ENCODE data around the gene AANAT.

Gene AANAT

DNA sequence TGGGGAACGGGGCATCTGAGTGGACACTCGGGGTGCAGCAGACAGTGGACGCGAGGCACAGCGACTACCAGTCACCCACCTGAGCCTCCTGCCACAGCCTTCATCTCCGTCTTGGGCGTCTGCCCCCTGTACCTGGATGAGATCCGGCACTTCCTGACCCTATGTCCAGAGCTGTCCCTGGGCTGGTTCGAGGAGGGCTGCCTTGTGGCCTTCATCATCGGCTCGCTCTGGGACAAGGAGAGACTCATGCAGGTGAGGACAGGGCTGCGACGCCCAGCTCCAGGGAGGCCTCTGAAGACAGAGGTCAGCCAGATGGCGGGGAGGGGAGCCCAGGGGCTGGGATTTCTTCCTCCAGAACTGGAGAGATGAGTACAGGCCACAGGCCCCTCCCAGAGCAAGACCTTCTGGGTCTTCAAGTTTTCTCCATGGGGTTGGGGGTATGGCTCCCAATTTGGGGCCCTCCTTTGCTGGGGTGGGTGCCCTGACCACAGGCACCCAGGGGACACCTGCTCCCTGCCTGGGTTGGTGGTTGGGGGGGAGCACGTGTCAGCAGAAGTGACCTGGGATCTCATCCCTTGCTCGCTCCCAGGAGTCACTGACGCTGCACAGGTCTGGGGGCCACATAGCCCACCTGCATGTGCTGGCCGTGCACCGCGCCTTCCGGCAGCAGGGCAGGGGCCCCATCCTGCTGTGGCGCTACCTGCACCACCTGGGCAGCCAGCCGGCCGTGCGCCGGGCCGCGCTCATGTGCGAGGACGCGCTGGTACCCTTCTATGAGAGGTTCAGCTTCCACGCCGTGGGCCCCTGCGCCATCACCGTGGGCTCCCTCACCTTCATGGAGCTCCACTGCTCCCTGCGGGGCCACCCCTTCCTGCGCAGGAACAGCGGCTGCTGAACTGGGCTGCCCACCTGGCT, 1.9 kb downstream of the AANAT start:
- no peak for DNase-seq

- DNase-seq = no peak
Measured at GRCh38 chr17:76469991-76470739, 2.8 kb downstream of the AANAT start.

DNA sequence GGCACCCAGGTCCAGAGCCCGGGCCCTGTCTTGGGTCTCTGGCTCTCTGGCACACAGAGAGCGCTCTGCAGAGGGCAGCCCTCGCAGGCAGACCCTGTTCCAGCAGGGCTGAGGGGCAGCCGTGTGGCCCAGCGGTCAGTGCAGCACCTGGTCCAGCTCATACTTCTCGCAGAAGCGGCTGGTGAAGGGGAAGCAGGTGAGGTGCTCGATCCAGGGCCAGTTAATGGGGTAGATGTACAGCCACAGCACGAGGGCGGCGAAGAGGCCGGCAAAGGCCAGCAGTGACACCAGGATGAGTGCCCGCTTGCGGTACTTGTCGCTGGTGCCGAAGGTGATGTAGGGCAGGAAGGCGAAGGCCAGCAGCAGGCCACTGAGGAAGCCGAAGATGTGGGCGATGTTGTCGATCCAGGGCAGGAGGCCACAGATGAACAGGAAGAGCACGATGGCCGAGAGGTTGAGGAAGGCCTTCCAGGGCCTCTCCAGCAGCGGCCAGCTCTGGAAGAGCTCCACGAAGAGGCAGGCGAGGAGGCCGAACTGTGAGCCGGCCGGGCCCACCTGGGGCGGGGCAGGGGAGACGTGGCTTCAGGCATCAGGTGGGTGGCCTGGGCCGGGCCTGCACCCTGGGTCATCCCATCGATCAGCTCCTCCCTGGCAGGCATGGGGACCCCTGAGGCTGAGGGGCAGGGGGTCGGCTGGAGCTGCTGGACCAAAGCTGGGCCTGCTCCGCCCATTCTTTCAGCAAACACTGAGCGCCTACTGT, 4.3 kb downstream of the AANAT start:
- DNase-seq = no peak

GRCh38 chr17:76472258-76472645, 4.8 kb downstream of the AANAT start:
- DNase-seq = no peak

GRCh38 chr17:76472726-76473125, 5.3 kb downstream of the AANAT start:
- no peak for DNase-seq

DNA sequence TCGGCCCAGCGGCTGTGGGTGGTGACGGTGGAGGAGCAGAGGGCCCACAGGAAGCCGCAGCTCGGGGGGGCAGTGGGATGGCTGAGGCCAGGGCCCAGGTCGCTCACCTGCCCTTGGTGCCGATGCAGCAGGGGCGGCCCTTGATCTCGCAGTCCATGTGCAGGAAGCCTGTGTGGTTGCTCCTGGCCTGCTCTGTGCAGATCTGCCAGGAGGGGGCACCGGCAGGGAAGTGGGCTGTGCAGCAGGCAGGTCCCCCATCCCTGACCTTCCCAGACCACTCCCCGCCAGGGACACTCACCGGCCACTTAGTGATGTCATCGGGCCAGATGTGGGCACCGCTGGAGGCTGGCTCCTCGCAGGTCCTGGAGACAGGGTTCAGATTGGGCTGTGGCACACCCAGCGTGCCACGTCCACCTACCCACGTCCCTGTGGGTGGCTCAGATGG, 6.2 kb downstream of the AANAT start:
- DNase-seq = no peak

GRCh38 chr17:76474238-76474637, 6.8 kb downstream of the AANAT start:
- no peak for DNase-seq

DNA sequence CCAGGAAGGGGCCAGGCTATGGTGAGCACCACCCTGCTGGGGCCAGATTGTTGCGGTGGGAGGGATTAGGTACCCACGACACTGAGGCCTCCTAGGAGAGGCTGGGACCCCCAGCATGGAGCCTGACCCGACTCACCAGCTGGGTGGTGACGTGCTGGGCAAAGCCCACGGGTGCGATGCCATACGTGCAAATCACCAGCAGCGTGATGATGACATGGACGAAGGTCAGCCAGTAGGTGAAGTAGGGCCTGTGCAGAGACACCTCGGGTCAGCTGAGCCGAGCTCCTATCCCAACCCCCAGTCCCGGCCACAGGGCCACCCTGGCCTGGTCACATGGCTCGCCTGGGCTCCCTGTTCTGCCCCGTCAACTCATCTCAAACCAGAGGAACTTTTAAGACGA, 7.5 kb downstream of the AANAT start:
- DNase-seq = no peak

- no peak for DNase-seq
Measured at GRCh38 chr17:76475302-76475701, 7.9 kb downstream of the AANAT start.

DNA sequence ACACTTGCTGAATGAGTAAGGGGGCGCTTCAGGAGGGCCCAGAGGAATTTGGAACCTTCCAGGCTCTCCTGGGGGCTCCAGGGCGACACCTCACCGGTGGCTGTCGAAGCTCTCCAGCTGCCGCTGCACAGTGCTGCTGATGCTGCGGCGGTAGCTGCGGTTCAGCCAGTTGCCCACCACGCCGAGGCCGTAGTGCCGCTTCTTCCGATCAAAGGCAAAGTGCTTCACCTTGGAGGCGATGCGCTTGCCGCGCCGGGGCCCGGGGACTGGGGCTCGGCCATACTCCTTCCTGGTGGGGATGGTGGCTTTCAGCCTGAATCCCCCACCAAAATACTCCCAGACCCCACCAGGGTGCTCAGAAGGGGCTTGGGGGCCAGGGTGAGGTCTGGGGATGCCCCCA, 9.3 kb downstream of the AANAT start:
- DNase-seq = no peak

DNA sequence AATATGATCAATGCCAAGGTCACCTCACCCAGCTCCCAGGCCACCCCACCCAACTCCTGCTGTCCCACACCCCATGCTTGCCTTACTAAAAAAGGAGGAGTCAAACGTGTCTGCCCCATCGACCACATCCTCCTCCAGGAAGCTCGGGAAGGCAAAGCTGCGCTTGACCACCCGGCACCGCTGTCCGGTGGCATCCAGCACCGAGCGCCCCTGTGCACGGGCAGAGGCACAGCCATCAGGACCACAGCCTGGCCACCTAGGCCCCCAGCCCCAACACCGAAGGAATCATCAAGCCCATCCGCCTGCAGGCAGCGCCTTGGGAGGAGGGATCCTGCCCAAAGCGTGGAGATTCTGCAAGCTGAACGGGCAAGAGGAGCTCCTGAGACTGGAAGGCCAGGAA, 10.2 kb downstream of the AANAT start:
- no peak for DNase-seq

DNA sequence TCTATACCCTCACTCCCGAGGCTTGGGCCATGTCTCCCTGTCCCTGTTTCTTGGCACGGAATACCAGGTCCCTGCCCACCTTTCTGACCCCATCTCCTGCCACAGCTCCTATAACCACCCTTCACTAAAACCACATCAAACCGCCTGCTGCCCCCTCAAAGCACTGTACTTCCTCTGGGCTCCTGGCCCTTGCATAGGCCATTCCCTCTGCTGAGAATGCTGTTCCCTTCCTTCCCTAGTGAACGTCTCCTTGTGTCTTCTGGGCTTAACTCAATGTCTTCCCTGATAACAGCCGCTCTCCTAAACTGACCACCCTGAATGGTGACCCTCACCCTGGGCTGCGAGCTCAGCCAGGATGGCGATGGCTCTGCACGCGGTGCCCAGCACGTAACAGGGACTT, 10.7 kb downstream of the AANAT start:
- no peak for DNase-seq

DNA sequence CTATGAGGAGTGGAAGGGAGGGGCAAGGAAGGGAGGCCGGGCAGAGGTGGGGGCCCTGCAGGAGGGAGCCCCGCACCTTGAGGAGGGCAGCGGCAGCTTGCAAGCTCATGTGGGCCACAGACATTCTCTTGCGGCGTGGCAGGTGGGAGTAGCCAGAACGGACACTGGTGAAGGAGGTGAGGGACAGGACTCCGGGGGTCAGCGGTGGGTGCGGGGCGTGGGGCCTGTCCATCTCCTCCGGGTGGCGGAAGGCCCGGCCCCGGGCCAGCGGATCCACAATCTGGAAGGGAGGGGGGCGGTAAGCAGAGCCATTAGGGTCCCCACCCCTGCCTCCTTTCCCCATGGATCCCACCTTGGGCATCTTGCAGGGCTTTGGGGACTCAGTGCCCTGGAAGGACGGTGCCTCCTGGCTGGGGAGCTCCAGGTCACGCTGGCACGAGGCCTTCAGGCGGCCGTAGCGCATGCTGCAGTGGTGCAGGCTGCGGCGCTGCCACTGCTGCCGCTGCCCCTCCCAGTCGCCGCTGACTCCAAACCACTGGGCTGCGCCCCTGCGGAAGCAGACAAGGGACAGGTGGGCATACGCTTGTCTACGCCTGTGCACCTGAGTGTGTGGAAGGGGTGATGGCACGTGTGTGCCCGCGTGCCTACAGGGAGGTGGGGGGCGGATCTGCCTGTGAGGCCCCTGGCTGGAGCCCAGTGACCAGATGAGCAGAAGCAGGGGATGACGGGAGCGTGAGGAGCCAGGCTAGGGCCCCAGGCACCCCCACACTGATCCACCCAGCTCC, 11.5 kb downstream of the AANAT start:
- DNase-seq = no peak

DNA sequence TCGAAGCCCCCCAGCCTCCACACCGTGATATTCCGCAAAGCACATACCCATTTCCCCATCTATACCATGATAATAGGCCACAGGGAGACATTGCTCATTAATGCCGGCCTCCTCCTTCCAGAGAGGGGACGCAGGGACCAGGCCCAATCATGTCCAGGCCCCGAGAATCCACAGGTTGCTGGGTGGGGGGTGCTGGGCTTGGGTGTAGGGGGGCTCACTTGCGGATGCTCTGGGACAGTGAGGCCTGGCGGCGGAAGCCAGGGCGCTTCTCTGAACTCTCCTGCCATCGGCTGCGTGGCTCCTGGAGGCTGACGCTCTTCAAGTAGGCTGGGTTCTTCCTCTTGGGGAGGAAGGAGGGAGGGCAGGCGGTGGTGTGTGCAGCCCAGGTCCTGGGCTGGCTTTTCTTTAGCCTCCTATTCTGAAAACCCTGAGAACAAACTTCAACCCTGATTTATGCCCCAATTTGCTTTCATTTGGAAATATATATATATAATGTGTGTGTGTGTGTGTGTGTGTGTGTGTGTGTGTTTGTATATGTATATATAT, 12.2 kb downstream of the AANAT start:
- DNase-seq = no peak

GRCh38 chr17:76480632-76481031, 13.2 kb downstream of the AANAT start:
- DNase-seq = no peak

DNA sequence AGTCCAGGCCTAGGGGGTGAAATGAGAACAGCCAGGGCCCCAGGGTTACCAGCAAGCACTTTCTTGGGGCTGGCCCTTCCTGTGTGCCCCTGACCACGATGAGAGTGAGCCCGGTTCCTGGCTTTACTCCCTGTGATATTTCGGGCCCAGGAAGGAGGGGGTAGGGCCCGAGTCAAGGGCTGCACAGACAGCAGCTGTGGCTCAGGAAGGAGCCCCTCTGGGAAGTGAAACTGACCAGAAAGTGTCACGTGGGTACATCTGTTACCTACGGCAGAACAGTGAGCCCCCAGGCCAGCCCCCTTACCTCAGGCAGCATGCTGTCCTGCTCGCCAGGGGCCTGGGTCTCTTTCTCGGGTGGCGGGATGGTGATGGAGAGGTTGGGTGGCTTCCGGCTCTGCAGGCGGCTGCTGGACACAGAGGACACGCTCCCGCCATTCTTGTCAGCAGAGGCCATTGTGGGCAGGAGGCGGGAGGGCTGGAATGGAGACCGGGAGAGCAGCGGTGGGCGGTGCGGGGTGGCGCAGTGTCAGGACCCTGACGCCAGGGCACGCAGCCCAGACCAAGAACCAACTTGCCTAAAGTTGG, 13.8 kb downstream of the AANAT start:
- DNase-seq = no peak

- DNase-seq = no peak
Measured at GRCh38 chr17:76484228-76484725, 16.9 kb downstream of the AANAT start.

DNA sequence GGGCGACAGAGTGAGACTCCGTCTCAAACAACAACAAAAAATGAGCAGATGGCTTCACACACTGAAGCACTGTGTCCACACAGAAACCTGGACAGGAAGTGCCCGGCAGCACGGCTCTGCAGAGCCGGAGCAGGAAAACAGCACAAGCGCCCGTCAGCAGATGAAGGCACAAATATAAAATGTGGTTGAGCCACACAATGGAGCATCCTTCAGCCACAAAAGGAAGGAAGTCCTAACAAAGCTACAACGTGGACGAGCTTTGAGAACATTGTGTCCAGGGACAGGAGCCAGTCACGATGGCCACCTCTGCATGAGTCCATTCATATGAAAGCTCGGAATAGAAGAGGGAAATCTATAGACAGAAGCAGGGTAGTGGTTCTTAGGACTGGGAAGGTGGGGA, 18.2 kb downstream of the AANAT start:
- no peak for DNase-seq

- no peak for DNase-seq
Measured at GRCh38 chr17:76487451-76488192, 20.2 kb downstream of the AANAT start.

- DNase-seq = no peak
Measured at GRCh38 chr17:76490112-76490710, 22.8 kb downstream of the AANAT start.

Measured in effector CD8-positive, alpha-beta T cell (primary cell).